ENCODE data around the gene RPL13. TPM values are rescaled to one million over a fixed set of nuclear protein-coding genes. Genes with fewer than 3 reads are reported as not detected.

The RPL13 gene
- total RNA-seq, 2 donors from 2014 or later: 1,855 to 2,011 TPM

GRCh38 chr16:89538286-89538685, 22.2 kb upstream of the RPL13 start:
- Histone ChIP-seq H3K36me3 (no peaks in the 10 kb centered on the region), H3K9ac (ENCODE audit: low read depth in 2 of 2, low read length in 2 of 2) (no peak overlapping the region), H3K27ac (no peak overlapping the region), H3K9me3 (no peaks in the 10 kb centered on the region), H3K4me1 (no peaks in the 10 kb centered on the region), H3K4me3 (no peak overlapping the region), H3K27me3 (no peaks in the 10 kb centered on the region)
- DNase-seq: no peak
- intact Hi-C loops (cut with DNase I): no loop called here
- no peak for TF ChIP-seq CTCF (IDR thresholded peaks at IDR 0.05)

DNA sequence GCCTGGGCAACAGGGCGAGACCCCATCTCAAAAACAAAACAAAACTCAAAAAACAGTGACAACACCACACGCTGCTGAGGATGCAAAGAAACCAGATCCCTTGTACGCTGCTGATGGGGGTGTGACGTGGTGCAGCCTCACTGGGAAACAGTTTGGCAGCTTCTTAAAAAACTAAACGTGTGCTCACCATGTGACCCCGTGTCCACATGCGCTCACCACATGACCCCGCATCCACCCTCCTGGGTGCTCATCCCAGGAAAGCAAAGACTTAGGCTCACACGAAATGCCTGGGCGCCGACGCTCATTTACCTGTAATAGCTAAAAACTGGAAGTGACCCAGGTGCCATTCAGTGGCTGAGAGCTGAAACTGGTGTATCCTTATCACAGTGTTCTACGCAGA, 19.9 kb upstream of the RPL13 start:
- Histone ChIP-seq H3K9ac (ENCODE audit: low read depth in 2 of 2, low read length in 2 of 2) (no peak overlapping the region), H3K27ac (no peak overlapping the region), H3K4me1 (no peaks in the 10 kb centered on the region), H3K27me3 (no peaks in the 10 kb centered on the region), H3K9me3 (no peaks in the 10 kb centered on the region), H3K4me3 (no peak overlapping the region), H3K36me3 (no peaks in the 10 kb centered on the region)
- intact Hi-C loops (cut with DNase I): no loop called here
- no peak for TF ChIP-seq CTCF (IDR thresholded peaks at IDR 0.05)
- DNase-seq: no peak

DNA sequence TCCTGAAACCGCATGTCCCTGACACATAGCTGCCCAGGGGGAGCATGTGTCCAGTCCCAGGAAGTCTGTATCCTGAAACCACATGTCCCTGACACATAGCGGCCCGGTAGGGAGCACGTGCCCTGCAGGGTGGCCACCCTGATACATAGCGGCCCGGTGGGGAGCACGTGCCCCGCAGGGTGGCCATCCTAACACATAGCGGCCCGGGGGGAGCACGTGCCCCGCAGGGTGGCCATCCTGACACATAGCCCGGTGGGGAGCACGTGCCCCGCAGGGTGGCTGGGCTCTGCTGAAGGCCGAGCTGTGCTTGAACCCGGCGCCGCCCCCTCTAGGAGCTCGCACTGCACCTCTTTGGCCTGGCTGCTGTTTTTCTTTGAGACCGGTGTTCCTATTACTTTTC, 18.7 kb upstream of the RPL13 start:
- intact Hi-C loops (cut with DNase I): no loop called here
- Histone ChIP-seq H3K36me3 (no peaks in the 10 kb centered on the region), H3K4me1 (no peaks in the 10 kb centered on the region), H3K9me3 (no peaks in the 10 kb centered on the region), H3K9ac (ENCODE audit: low read depth in 2 of 2, low read length in 2 of 2) (no peak overlapping the region), H3K27me3 (no peaks in the 10 kb centered on the region), H3K27ac (no peak overlapping the region), H3K4me3 (no peak overlapping the region)
- no peak for TF ChIP-seq CTCF (IDR thresholded peaks at IDR 0.05)
- DNase-seq: no peak

- peaks cover 7% of the 10 kb centered on the region for H3K36me3 ChIP-seq
- intact Hi-C loops (cut with DNase I): no loop called here
- TF ChIP-seq CTCF (IDR thresholded peaks at IDR 0.05): no peak
Measured at GRCh38 chr16:89544113-89544512, 16.4 kb upstream of the RPL13 start.

DNA sequence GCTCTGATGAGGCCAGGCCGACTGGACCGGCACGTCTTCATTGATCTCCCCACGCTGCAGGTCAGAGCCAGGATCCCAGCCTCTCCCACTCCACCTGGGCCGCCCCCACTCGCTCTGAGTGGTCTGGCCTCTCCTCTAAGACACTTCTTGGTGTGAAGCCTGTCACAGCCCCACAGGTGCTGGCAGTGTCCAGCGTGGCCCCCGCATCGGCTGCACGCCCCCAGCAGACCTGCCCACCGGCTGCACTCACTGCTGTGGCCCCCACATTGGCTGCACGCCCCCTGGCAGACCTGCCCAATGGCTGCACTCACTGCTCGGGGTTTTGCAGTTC, 15.8 kb upstream of the RPL13 start:
- no peak for DNase-seq
- H3K4me1 ChIP-seq: no peaks in the 10 kb centered on the region
- H3K9ac ChIP-seq (ENCODE audit: low read depth in 2 of 2, low read length in 2 of 2): no peak overlapping the region
- intact Hi-C loops (cut with DNase I): no loop called here
- no peaks in the 10 kb centered on the region for H3K27me3 ChIP-seq
- no peak for TF ChIP-seq CTCF (IDR thresholded peaks at IDR 0.05)
- no peak overlapping the region for H3K4me3 ChIP-seq
- H3K36me3 ChIP-seq: peaks cover 7% of the 10 kb centered on the region
- no peaks in the 10 kb centered on the region for H3K9me3 ChIP-seq
- no peak overlapping the region for H3K27ac ChIP-seq

More at GRCh38 chr16:89544113-89544512, 16.4 kb upstream of the RPL13 start:
- H3K9ac ChIP-seq (ENCODE audit: low read depth in 2 of 2, low read length in 2 of 2): no peak overlapping the region
- no peak overlapping the region for H3K4me3 ChIP-seq
- no peaks in the 10 kb centered on the region for H3K9me3 ChIP-seq
- no peak overlapping the region for H3K27ac ChIP-seq
- no peaks in the 10 kb centered on the region for H3K27me3 ChIP-seq
- no peak for DNase-seq
- no peaks in the 10 kb centered on the region for H3K4me1 ChIP-seq

All from colonic mucosa (tissue), 4 donors.